ENCODE results near the gene HEY2.
"Not testable (repeated sequence)": the region's sequence is repeated elsewhere in the genome, so short reads cannot be mapped to it uniquely, and the experiment has no call there.

The HEY2 gene

DNA sequence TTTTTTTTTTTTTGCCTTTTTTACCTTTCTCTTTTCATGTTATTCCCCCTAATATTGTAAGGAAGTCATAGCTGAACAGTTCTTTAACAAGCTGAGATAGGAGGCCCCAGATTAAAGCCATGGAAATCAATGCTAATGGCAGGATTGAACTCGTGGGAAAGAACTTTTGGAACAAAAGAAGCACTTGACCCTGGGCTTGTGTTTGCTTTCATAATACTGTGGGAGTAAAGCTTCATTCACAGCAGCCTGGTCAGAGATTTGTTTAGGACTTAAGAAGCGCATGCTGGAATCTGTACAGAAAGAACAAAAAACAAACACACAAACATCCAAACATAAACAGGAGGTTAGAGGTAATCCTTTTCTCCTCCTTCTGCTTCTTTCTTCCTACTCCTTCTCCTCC, 5.1 kb downstream of the HEY2 start:
- peaks cover under 1% of the 10 kb centered on the region for H3K36me3 ChIP-seq (ENCODE audit: control insufficient read depth, low read depth, low read length)
- no peak overlapping the region for H3K4me3 ChIP-seq (ENCODE audit: low read length)
- no peak overlapping the region for H3K9ac ChIP-seq (ENCODE audit: low read length)
- H3K4me1 ChIP-seq (ENCODE audit: control insufficient read depth, low read depth, low read length), result peaks cover 42% of the 10 kb centered on the region
- no peak overlapping the region for H3K27ac ChIP-seq (ENCODE audit: low read length)
- H3K9me3 ChIP-seq (ENCODE audit: control insufficient read depth, low read depth, low read length), result no peaks in the 10 kb centered on the region
- peaks cover 22% of the 10 kb centered on the region for H3K27me3 ChIP-seq (ENCODE audit: control insufficient read depth, insufficient read depth, low read length)

DNA sequence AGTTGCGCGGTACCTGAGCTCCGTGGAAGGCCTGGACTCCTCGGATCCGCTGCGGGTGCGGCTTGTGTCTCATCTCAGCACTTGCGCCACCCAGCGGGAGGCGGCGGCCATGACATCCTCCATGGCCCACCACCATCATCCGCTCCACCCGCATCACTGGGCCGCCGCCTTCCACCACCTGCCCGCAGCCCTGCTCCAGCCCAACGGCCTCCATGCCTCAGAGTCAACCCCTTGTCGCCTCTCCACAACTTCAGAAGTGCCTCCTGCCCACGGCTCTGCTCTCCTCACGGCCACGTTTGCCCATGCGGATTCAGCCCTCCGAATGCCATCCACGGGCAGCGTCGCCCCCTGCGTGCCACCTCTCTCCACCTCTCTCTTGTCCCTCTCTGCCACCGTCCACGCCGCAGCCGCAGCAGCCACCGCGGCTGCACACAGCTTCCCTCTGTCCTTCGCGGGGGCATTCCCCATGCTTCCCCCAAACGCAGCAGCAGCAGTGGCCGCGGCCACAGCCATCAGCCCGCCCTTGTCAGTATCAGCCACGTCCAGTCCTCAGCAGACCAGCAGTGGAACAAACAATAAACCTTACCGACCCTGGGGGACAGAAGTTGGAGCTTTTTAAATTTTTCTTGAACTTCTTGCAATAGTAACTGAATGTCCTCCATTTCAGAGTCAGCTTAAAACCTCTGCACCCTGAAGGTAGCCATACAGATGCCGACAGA, 9.9 kb downstream of the HEY2 start:
- H3K9me3 ChIP-seq (ENCODE audit: control insufficient read depth, low read depth, low read length), result no peaks in the 10 kb centered on the region
- H3K4me1 ChIP-seq (ENCODE audit: control insufficient read depth, low read depth, low read length), result peaks cover 8% of the 10 kb centered on the region
- H3K27ac ChIP-seq (ENCODE audit: low read length), result no peak overlapping the region
- no peak overlapping the region for H3K9ac ChIP-seq (ENCODE audit: low read length)
- H3K36me3 ChIP-seq (ENCODE audit: control insufficient read depth, low read depth, low read length), result peaks cover 7% of the 10 kb centered on the region
- H3K27me3 ChIP-seq (ENCODE audit: control insufficient read depth, insufficient read depth, low read length), result no peaks in the 10 kb centered on the region
- no peak overlapping the region for H3K4me3 ChIP-seq (ENCODE audit: low read length)

DNA sequence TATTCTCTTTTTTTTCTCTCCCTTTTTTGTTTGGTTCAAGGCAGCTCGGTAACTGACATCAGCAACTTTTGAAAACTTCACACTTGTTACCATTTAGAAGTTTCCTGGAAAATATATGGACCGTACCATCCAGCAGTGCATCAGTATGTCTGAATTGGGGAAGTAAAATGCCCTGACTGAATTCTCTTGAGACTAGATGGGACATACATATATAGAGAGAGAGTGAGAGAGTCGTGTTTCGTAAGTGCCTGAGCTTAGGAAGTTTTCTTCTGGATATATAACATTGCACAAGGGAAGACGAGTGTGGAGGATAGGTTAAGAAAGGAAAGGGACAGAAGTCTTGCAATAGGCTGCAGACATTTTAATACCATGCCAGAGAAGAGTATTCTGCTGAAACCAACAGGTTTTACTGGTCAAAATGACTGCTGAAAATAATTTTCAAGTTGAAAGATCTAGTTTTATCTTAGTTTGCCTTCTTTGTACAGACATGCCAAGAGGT, 10.6 kb downstream of the HEY2 start:
- no peak overlapping the region for H3K9ac ChIP-seq (ENCODE audit: low read length)

DNA sequence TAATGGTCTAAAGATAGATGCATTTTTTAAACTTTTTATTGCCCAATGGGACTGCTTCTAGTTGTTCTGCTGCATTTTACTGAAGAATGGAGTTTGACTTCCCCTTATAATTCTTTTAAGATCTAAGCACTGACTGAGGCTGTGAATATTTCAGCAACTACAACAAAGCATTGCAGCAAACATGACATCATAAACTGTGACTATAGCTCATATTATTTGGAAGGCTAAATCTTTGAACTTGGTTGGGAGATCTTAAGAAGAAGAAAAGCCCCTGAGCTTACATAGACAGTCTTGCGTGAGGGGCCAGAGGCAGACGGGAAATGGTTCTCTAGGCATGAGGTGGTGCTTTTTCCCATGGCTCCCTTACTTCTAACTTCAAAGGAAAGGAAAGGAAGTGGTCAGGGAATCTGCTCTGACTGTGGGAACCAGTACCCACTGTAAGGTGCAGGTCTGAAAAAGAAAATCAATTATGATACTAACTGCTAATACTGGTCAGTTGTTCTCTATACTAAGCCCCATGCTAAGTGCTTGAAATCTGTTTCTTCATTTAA, 14.8 kb downstream of the HEY2 start:
- Histone ChIP-seq H3K4me1 (ENCODE audit: control insufficient read depth, low read depth, low read length) (no peaks in the 10 kb centered on the region), H3K27me3 (ENCODE audit: control insufficient read depth, insufficient read depth, low read length) (no peaks in the 10 kb centered on the region), H3K4me3 (ENCODE audit: low read length) (no peak overlapping the region), H3K36me3 (ENCODE audit: control insufficient read depth, low read depth, low read length) (peaks cover 7% of the 10 kb centered on the region), H3K9me3 (ENCODE audit: control insufficient read depth, low read depth, low read length) (no peaks in the 10 kb centered on the region), H3K9ac (ENCODE audit: low read length) (no peak overlapping the region), H3K27ac (ENCODE audit: low read length) (no peak overlapping the region)

More for the DNA sequence above, 10.6 kb downstream of the HEY2 start:
- Histone ChIP-seq H3K4me3 (ENCODE audit: low read length) (no peak overlapping the region), H3K27me3 (ENCODE audit: control insufficient read depth, insufficient read depth, low read length) (no peaks in the 10 kb centered on the region), H3K9me3 (ENCODE audit: control insufficient read depth, low read depth, low read length) (no peaks in the 10 kb centered on the region), H3K4me1 (ENCODE audit: control insufficient read depth, low read depth, low read length) (peaks cover 1% of the 10 kb centered on the region), H3K27ac (ENCODE audit: low read length) (no peak overlapping the region), H3K36me3 (ENCODE audit: control insufficient read depth, low read depth, low read length) (peaks cover 7% of the 10 kb centered on the region)

DNA sequence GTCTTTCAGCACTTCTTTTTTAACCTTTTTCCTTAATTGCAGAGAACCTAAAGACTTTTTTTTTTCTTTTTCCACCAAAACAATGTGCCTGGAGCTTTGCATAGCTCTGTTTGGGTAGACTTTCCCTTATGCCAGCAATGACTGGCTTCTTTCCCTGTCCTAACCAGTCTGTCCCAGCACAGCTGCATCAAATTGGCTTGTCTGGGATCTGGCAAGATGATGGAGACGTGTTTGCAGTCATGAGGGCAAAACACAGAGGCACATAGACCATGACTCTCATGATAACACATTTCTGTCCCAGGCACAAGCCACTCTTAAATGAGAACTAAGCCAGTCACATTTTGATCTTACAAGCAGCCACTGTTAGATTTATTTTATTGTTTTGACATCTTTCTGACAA, 16.5 kb downstream of the HEY2 start:
- no peaks in the 10 kb centered on the region for H3K36me3 ChIP-seq (ENCODE audit: control insufficient read depth, low read depth, low read length)
- H3K27ac ChIP-seq (ENCODE audit: low read length), result no peak overlapping the region
- H3K9ac ChIP-seq (ENCODE audit: low read length), result no peak overlapping the region
- H3K4me1 ChIP-seq (ENCODE audit: control insufficient read depth, low read depth, low read length), result no peaks in the 10 kb centered on the region
- H3K27me3 ChIP-seq (ENCODE audit: control insufficient read depth, insufficient read depth, low read length), result no peaks in the 10 kb centered on the region
- no peak overlapping the region for H3K4me3 ChIP-seq (ENCODE audit: low read length)
- H3K9me3 ChIP-seq (ENCODE audit: control insufficient read depth, low read depth, low read length), result no peaks in the 10 kb centered on the region

DNA sequence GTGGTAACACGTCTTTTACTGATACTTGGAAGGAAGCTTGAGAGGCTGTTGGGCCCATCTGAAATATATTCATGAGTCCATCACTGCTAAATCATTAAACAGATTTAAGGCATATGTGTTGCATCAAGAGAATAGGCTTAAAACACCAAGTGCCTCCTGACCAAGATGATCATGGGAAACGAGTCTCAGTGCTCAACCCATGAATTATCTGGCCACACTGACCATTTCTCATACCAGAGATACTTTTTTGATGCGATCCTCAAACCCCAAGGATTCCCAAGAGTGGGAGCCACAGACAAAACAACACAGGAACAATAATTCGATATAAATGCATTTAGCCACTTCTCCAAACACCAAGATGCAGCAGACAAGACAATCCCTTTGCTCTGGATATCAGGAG, 17.2 kb downstream of the HEY2 start:
- Histone ChIP-seq H3K27ac (ENCODE audit: low read length) (no peak overlapping the region), H3K27me3 (ENCODE audit: control insufficient read depth, insufficient read depth, low read length) (no peaks in the 10 kb centered on the region), H3K9me3 (ENCODE audit: control insufficient read depth, low read depth, low read length) (no peaks in the 10 kb centered on the region), H3K4me3 (ENCODE audit: low read length) (no peak overlapping the region), H3K9ac (ENCODE audit: low read length) (no peak overlapping the region), H3K36me3 (ENCODE audit: control insufficient read depth, low read depth, low read length) (no peaks in the 10 kb centered on the region), H3K4me1 (ENCODE audit: control insufficient read depth, low read depth, low read length) (no peaks in the 10 kb centered on the region)

DNA sequence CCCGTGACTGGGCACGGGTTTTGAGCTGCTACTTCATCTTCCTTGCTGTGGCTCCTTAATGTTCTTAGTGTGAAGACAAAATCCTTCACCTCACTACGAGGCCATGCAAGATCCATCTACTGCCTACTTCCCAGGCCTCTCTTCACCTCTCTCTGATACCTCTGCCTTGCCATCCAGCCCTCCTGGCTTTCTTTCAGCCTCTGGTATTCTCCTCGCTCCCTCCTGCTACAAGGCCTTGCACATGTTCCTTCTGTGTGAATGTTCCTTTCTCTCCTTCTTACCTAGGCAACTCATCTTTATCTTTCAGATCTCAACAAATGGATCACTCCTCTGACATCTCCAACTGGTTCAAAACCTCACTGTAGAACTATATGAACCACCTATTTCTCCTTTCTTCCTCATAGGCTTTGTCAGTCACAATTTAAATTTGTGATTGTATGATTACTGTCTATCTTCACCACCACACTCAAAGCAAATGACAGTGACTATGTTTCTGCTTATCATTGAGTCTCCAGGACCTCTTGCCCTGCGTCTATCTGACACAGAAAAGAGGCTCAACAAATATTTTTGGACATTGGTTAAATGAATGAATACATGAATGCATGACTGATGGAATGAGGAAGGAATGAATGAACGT, 19.8 kb downstream of the HEY2 start:
- Histone ChIP-seq H3K36me3 (ENCODE audit: control insufficient read depth, low read depth, low read length) (no peaks in the 10 kb centered on the region), H3K9me3 (ENCODE audit: control insufficient read depth, low read depth, low read length) (no peaks in the 10 kb centered on the region), H3K27ac (ENCODE audit: low read length) (no peak overlapping the region), H3K4me3 (ENCODE audit: low read length) (no peak overlapping the region), H3K9ac (ENCODE audit: low read length) (no peak overlapping the region), H3K4me1 (ENCODE audit: control insufficient read depth, low read depth, low read length) (no peaks in the 10 kb centered on the region), H3K27me3 (ENCODE audit: control insufficient read depth, insufficient read depth, low read length) (no peaks in the 10 kb centered on the region)

DNA sequence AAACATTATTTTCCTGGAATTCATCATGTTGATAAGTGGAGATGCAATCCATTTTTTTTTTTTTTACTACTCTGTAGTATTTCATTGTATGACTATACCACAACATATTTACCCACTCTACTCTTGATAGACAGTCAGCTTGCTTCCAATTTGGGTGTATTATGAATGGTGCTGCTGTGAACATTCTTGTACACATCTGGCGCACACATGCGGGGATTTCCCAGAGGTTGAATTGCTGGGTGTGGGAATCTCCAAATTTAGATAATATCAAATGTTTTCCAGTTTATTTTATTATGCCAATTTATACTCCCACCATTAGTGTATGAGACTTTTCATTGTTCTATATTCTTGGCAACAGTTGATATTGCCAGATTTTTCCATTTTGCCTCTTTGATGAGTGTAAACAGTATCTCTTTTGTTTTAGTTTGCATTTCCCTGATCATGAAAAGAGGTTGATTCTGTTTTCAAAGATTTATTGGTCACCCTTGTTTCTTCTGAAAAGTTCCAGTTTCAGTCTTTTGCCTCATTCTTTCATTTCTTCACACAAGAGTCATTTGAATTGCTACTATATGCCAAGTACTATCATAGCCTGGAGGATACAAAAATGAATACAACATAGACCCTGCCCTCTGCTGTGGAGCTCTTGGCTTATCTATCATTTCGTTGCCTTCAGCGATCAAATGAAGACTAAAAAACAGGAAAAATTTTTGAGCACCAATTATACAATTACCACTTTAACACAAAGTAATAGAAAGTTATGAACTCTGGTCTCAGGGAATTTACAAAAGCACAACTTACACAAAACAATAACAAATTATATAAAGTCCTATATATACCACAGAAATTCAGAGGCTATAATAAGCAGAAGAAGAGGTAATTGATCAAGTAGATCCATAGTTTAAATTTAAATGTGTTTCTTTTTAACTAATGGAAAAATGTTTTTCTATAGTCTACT, 24.2 kb downstream of the HEY2 start:
- Histone ChIP-seq H3K9ac (ENCODE audit: low read length) (no peak overlapping the region), H3K27me3 (ENCODE audit: control insufficient read depth, insufficient read depth, low read length) (no peaks in the 10 kb centered on the region), H3K4me3 (ENCODE audit: low read length) (no peak overlapping the region), H3K9me3 (ENCODE audit: control insufficient read depth, low read depth, low read length) (no peaks in the 10 kb centered on the region), H3K4me1 (ENCODE audit: control insufficient read depth, low read depth, low read length) (peaks cover 6% of the 10 kb centered on the region), H3K27ac (ENCODE audit: low read length) (no peak overlapping the region), H3K36me3 (ENCODE audit: control insufficient read depth, low read depth, low read length) (no peaks in the 10 kb centered on the region)

DNA sequence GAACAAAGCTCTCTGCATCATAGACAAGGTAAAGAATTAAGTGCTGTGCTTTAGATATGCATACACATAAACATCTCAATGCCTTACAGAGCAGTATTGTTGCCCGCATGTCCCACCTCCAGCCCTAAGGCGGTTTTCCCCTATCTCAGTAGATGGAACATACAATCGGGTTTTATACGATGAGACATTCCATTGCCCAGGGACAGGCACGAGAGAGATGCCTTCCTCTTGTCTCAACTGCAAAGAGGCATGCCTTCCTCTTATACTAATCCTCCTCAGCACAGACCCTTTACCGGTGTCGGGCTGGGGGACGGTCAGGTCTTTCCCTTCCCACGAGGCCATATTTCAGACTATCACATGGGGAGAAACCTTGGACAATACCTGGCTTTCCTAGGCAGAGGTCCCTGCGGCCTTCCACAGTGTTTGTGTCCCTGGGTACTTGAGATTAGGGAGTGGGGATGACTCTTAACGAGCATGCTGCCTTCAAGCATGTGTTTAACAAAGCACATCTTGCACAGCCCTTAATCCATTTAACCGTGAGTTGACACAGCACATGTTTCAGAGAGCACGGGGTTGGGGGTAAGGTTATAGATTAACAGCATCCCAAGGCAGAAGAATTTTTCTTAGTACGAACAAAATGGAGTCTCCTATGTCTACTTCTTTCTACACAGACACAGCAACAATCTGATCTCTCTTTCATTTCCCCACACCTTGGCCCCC, 26.8 kb downstream of the HEY2 start:
- not testable (repeated sequence) for H3K4me1 ChIP-seq (ENCODE audit: control insufficient read depth, low read depth, low read length); H3K9ac ChIP-seq (ENCODE audit: low read length); H3K36me3 ChIP-seq (ENCODE audit: control insufficient read depth, low read depth, low read length); H3K27me3 ChIP-seq (ENCODE audit: control insufficient read depth, insufficient read depth, low read length); H3K9me3 ChIP-seq (ENCODE audit: control insufficient read depth, low read depth, low read length); H3K27ac ChIP-seq (ENCODE audit: low read length); H3K4me3 ChIP-seq (ENCODE audit: low read length)

DNA sequence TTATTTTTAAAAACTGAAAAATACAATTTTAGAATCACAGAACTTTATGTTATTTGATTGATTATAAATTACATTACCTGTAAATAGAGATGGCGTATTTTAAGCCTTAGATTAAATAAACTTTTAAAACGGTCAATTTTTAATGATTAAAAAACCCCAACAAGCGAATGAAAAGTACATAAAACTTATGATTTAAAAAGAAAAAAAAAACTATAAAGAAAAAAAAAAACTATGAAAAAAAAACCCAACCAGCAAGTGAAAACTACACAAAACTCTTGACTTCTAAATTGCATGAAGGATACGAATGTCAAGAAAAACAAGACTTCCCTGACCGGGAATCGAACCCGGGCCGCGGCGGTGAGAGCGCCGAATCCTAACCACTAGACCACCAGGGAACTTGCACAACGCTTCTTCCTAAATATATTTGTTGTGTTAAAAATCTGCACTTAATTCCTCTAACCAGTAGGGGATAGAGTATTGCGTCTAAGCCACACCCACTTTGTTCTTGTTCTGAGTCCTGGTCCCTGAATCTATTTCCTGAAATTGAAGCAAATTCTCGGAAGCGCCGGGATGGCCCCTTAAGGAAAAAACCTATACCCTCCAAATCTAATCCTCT, 30.6 kb downstream of the HEY2 start:
- H3K27me3 ChIP-seq (ENCODE audit: control insufficient read depth, insufficient read depth, low read length), result peaks cover 5% of the 10 kb centered on the region
- H3K4me1 ChIP-seq (ENCODE audit: control insufficient read depth, low read depth, low read length), result peaks cover 13% of the 10 kb centered on the region
- H3K27ac ChIP-seq (ENCODE audit: low read length), result no peak overlapping the region
- peaks cover 3% of the 10 kb centered on the region for H3K9me3 ChIP-seq (ENCODE audit: control insufficient read depth, low read depth, low read length)
- H3K9ac ChIP-seq (ENCODE audit: low read length), result peak overlapping the region; percentile 85
- no peaks in the 10 kb centered on the region for H3K36me3 ChIP-seq (ENCODE audit: control insufficient read depth, low read depth, low read length)
- peak overlapping the region; percentile 99 for H3K4me3 ChIP-seq (ENCODE audit: low read length)
